GM12864 (cell line): ENCODE results near the gene NPHP4.
"Not testable (repeated sequence)": the region's sequence is repeated elsewhere in the genome, so short reads cannot be mapped to it uniquely, and the experiment has no call there.

ENCODE experiments used
- DNase-seq: peaks from one replicate; pipeline ENCODE4 v3.0.0-alpha.2; 2011; ENCODE audit warnings: low read depth
- H3K4me3 ChIP-seq: 2 replicates; pipeline ENCODE4 v1.5.1; 2011; ENCODE audit warnings: mild to moderate bottlenecking, low read depth, low read length, control low read depth
- TF ChIP-seq, protein P1 (sequence below): IDR thresholded peaks from 2 replicates; pipeline ENCODE4 v1.5.1; 2011; ENCODE audit warnings: low read depth, mild to moderate bottlenecking, moderate library complexity, low read length, control low read depth, inconsistent platforms; ENCODE audit errors: missing control alignments

NPHP4 gene

DNA sequence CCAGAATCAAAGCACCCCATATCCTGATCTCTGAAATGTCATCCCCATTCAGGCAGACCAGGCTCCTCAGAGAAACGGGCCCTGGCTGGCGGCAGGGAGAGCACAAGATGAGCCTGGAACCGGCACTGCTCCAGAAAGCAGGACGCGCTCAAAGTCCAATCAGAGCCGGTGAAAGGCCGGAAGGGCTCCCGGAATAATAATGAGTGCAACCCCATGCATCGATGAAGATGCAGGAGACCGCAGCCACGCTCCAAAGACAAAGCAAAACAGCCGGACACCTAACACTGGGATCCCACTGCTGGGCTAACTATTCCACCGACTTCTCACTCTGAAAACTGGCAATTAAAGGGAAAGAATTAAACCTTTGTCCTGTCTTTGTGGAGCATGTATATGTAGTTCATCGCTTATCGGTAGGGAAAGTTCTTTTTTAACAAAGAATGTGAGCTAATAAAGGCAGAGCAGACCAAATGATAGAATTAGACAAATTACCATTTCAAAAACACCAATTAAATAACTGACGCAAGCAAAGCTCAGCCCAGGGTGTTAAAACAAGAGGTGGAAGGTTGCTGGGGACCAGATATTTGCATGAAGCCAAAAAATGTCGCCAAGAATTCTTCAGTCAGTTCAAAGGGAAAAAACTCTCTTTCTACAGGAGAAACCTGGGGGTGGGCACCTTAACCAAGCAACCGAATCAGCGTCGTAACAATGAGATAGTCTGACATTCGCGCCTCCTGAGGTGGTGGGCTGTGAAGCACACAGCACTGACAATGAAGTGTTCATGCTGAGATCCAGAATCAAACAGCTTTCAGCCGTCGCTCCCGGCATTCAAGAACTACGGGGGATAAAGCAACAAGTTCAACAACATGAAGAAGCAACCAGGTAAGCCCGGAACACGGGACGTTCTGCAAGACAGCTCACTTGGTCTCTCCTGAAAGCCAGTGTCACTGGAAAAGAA lies 95.2 kb downstream of the NPHP4 start:
- TF ChIP-seq, protein P1, sequence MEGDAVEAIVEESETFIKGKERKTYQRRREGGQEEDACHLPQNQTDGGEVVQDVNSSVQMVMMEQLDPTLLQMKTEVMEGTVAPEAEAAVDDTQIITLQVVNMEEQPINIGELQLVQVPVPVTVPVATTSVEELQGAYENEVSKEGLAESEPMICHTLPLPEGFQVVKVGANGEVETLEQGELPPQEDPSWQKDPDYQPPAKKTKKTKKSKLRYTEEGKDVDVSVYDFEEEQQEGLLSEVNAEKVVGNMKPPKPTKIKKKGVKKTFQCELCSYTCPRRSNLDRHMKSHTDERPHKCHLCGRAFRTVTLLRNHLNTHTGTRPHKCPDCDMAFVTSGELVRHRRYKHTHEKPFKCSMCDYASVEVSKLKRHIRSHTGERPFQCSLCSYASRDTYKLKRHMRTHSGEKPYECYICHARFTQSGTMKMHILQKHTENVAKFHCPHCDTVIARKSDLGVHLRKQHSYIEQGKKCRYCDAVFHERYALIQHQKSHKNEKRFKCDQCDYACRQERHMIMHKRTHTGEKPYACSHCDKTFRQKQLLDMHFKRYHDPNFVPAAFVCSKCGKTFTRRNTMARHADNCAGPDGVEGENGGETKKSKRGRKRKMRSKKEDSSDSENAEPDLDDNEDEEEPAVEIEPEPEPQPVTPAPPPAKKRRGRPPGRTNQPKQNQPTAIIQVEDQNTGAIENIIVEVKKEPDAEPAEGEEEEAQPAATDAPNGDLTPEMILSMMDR: no peak
- no peak for DNase-seq
- H3K4me3 ChIP-seq: no peak overlapping the region

DNA sequence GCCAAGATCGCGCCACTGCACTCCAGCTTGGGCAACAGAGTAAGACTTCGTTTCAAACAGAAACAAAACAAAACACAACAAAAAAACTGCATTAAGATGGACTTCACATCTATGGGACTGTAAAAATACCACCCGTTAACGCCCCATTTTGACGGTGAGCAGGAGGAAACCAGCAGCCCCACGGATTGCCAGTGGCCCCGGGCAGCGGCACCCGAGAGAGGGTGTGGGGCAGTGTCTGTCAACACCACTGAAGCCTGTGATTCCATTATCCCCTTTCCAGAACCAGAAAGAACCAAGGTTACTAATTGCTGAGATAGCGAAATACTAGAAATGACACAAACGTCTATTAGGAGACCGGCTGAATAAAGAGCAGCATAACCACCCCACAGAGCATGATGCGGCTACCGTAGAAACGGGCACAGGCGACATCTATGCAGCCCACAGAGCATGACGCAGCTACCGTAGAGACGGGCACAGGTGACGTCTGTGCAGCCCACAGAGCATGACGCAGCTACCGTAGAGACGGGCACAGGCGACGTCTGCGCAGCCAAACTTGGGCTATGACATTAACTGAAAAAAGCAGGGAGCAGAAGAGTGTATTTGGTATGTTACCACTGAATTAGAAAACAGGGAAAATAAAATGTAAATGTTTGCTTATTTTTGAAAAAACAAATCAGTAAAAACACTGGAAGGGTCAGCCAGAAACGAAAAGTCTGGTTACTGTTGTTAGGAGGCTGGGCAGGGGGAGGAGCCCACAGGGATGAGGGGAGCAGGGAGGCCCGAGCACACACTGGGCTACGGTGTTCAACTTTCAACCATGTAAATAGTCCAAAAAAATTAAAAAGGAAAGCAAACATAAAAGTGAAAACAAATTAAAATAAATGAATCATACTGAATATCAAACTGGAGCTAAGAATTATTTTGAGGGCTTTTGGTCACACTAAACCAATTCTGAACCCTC lies 96.5 kb downstream of the NPHP4 start:
- no peak overlapping the region for H3K4me3 ChIP-seq
- DNase-seq: no peak
- TF ChIP-seq, protein P1: no peak

DNA sequence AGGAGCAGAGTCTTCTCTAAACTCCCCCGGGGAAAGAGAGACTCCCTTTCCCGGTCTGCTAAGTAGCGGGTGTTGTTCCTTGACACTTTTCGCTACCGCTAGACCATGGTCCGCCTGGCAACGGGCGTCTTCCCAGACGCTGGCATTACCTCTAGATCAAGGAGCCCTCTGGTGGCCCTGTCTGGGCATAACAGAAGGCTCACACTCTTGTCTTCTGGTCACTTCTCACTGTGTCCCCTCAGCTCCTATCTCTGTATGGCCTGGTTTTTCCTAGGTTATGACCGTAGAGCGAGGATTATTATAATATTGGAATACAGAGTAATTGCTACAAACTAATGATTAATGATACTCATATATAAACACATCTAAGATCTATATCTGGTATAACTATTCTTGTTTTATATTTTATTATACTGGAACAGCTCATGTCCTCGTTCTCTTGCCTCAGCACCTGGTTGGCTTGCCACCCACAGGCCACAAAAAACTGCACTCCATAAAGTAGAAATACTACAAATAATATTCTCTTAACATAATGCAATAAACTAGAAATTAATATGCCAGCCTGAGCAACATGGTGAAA lies 98.4 kb downstream of the NPHP4 start:
- not testable (repeated sequence) for H3K4me3 ChIP-seq, DNase-seq
- TF ChIP-seq, protein P1: peak; percentile 35

DNA sequence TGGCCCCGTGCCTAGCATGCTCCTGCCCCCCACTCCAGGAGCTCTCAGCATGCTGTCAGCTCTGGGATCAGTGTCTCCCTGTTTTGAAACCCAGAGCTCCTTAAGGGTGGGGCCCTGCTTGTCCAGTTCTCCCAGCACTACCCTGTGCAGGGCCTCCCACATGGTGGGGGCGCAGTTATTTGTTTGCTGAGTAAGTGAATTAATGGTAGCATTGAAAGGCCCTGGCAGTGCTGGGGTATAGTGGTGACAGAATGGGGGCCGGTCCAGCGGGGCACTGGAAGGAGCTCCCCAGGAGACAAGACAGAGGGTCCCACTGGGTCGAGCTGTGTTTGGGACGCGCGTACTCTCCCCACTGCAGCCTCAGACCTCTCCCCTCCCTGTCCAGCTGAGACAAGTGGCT lies 99.9 kb downstream of the NPHP4 start:
- DNase-seq: no peak
- TF ChIP-seq, protein P1: no peak
- no peak overlapping the region for H3K4me3 ChIP-seq

DNA sequence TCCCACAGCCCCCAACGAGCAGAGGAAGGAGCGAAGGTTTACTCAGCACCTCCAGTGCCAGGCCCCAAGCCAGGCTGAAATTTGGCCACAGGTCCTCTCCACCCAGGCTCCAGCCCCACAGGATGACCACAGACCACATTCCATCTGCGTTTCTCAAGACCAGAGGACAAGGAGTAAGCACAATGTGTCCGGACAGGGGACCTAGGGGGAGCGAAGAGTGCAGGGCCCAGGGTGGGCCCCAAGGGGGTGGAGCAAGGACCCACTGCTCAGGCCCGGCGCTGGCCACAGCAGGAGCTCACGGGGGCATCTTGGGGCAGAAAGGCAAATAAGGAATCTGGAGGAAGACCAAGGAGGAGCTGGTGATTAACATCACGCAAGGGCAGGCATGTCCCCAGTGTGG lies 100.5 kb downstream of the NPHP4 start:
- DNase-seq: no peak
- H3K4me3 ChIP-seq: no peak overlapping the region

DNA sequence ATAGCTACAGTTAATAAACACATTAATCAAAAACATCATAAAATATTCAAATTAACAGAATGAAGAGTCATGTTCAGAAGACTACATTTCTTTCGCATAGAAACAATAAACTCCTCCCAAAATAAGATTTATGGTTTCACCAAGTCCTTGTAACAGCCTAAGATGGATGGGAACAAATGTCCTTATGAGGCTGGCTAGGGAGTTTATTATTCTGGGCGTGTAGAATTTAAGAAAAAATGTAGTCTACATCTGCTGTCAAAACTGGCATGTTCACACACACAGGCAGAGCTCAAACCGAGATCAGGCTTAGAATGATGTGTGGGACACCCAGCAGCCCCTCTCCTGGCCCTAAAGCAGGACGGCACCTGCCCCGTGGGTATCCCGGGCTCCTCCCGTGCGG lies 101.1 kb downstream of the NPHP4 start:
- no peak for DNase-seq
- H3K4me3 ChIP-seq: no peak overlapping the region
- TF ChIP-seq, protein P1: no peak

More for the DNA sequence above, 100.5 kb downstream of the NPHP4 start:
- TF ChIP-seq, protein P1: no peak
